ENCODE results near the gene IL2RA. TPM values are rescaled to one million over a fixed set of nuclear protein-coding genes. Genes with fewer than 3 reads are reported as not detected.

Gene IL2RA
- total RNA-seq, 1 experiment from 2014 or later: not detected

- no TSS peak for BruUV-seq (replicated peaks)
- TF ChIP-seq EZH2 (IDR thresholded peaks at IDR 0.05; ENCODE audit: borderline replicate concordance, low read depth, low read length, poor library complexity, severe bottlenecking): no peak
- no peak for TF ChIP-seq CTCF (conservative IDR thresholded peaks at IDR 0.05; ENCODE audit: low read depth, low read length)
These were observed 8.1 kb downstream of the IL2RA start for GRCh38 chr10:6053816-6054631.

GRCh38 chr10:6053303-6053702 is 8.9 kb downstream of the IL2RA start:
- no peak overlapping the region for H3K27ac ChIP-seq (ENCODE audit: low read depth, low read length, poor library complexity, severe bottlenecking)
- POLR2A ChIA-PET (ENCODE audit: low non-redundant PET): no interaction called here

More at GRCh38 chr10:6053816-6054631, 8.1 kb downstream of the IL2RA start:
- no peak overlapping the region for H3K4me3 ChIP-seq (ENCODE audit: low read depth, low read length, poor library complexity, severe bottlenecking)
- intact Hi-C loops (cut with micrococcal nuclease; ENCODE audit: unreplicated experiment): no loop called here
- no peaks in the 10 kb centered on the region for H3K9me3 ChIP-seq (ENCODE audit: low read depth, low read length, poor library complexity, severe bottlenecking)
- H3K36me3 ChIP-seq (ENCODE audit: insufficient read depth, low read length, poor library complexity, severe bottlenecking): no peaks in the 10 kb centered on the region
- no peak overlapping the region for H3K27ac ChIP-seq (ENCODE audit: low read depth, low read length, poor library complexity, severe bottlenecking)
- H3K27me3 ChIP-seq (replicated peaks; ENCODE audit: insufficient read depth, low read depth, low read length, poor library complexity): peaks cover 15% of the 10 kb centered on the region
- ChIA-PET CTCF (no interaction called here), POLR2A (ENCODE audit: low non-redundant PET) (no interaction called here)
- H3K4me1 ChIP-seq (ENCODE audit: insufficient read depth, low read length, poor library complexity, severe bottlenecking): no peaks in the 10 kb centered on the region
- DNase-seq (ENCODE audit: low spot score): no peak

More at GRCh38 chr10:6053303-6053702, 8.9 kb downstream of the IL2RA start:
- TF ChIP-seq CTCF (conservative IDR thresholded peaks at IDR 0.05; ENCODE audit: low read depth, low read length): no peak
- no peak for TF ChIP-seq EZH2 (IDR thresholded peaks at IDR 0.05; ENCODE audit: borderline replicate concordance, low read depth, low read length, poor library complexity, severe bottlenecking)
- no peak for DNase-seq (ENCODE audit: low spot score)
- H3K36me3 ChIP-seq (ENCODE audit: insufficient read depth, low read length, poor library complexity, severe bottlenecking): no peaks in the 10 kb centered on the region
- CTCF ChIA-PET: no interaction called here
- H3K9me3 ChIP-seq (ENCODE audit: low read depth, low read length, poor library complexity, severe bottlenecking): no peaks in the 10 kb centered on the region
- intact Hi-C loops (cut with micrococcal nuclease; ENCODE audit: unreplicated experiment): no loop called here
- no TSS peak for BruUV-seq (replicated peaks)
- H3K4me3 ChIP-seq (ENCODE audit: low read depth, low read length, poor library complexity, severe bottlenecking): no peak overlapping the region
- H3K27me3 ChIP-seq (replicated peaks; ENCODE audit: insufficient read depth, low read depth, low read length, poor library complexity): peaks cover 7% of the 10 kb centered on the region
- H3K4me1 ChIP-seq (ENCODE audit: insufficient read depth, low read length, poor library complexity, severe bottlenecking): no peaks in the 10 kb centered on the region

Data from A673 (cell line).